Mesenchymal stem cell (in vitro differentiated cells and primary cell): Measurements from ENCODE around the gene MIOX.

Source experiments
- DNase-seq: peaks from one replicate; pipeline ENCODE4 v3.0.0-alpha.2; 2013
- H2AFZ ChIP-seq: one replicate; pipeline ENCODE4 v1.6.1; 2013; ENCODE audit warnings: low read depth, mild to moderate bottlenecking, control low read depth, inconsistent platforms, low read length, moderate library complexity
- H2AK5ac ChIP-seq: 2 replicates; pipeline ENCODE4 v1.6.1; 2013; ENCODE audit warnings: low read length, moderate library complexity, mild to moderate bottlenecking, inconsistent platforms; ENCODE audit not compliant: severe bottlenecking
- H2BK120ac ChIP-seq: one replicate; pipeline ENCODE4 v1.6.1; 2013; ENCODE audit warnings: low read depth, mild to moderate bottlenecking, inconsistent platforms, low read length, moderate library complexity
- H2BK12ac ChIP-seq, 2 experiments: one replicate each; pipeline ENCODE4 v1.6.1; 2013; ENCODE audit warnings: inconsistent platforms in 2 of 2, low read length in 2 of 2, mild to moderate bottlenecking in 2 of 2, moderate library complexity in 2 of 2, control low read depth in 1 of 2
- H2BK15ac ChIP-seq: one replicate; pipeline ENCODE4 v1.6.1; 2013; ENCODE audit warnings: mild to moderate bottlenecking, low read depth, inconsistent platforms; ENCODE audit not compliant: poor library complexity, severe bottlenecking
- H2BK5ac ChIP-seq: 2 replicates; pipeline ENCODE4 v1.6.1; 2013; ENCODE audit warnings: low read depth, mild to moderate bottlenecking, low read length, control low read depth, inconsistent platforms; ENCODE audit not compliant: poor library complexity, severe bottlenecking
- H3K14ac ChIP-seq, 2 experiments: one replicate each; pipeline ENCODE4 v1.6.1; 2013; ENCODE audit warnings: inconsistent platforms in 2 of 2, low read length in 2 of 2, control low read depth in 1 of 2, mild to moderate bottlenecking in 1 of 2, moderate library complexity in 1 of 2
- H3K18ac ChIP-seq, 2 experiments: one replicate each; pipeline ENCODE4 v1.6.1; 2013; ENCODE audit warnings: inconsistent platforms in 2 of 2, low read length in 2 of 2, control low read depth in 1 of 2, low read depth in 1 of 2, mild to moderate bottlenecking in 1 of 2
- H3K23ac ChIP-seq, 2 experiments: one replicate each; pipeline ENCODE4 v1.6.1; 2013; ENCODE audit warnings: inconsistent platforms in 2 of 2, low read length in 2 of 2, mild to moderate bottlenecking in 2 of 2, moderate library complexity in 2 of 2, control low read depth in 1 of 2
- H3K27ac ChIP-seq: 2 replicates; pipeline ENCODE4 v1.5.1; 2013; ENCODE audit warnings: mild to moderate bottlenecking, moderate library complexity, low read length, control low read depth, inconsistent platforms; ENCODE audit not compliant: poor library complexity, severe bottlenecking
- H3K27me3 ChIP-seq, 2 experiments: 2 replicates each; pipeline versions ENCODE4 v1.6.1 to v1.7.0; 2013; ENCODE audit warnings: low read length in 2 of 2, mild to moderate bottlenecking in 2 of 2, moderate library complexity in 2 of 2, control low read depth in 1 of 2, inconsistent platforms in 1 of 2; ENCODE audit not compliant: control insufficient read depth in 1 of 2, insufficient read depth in 1 of 2
- H3K36me3 ChIP-seq, 2 experiments: 2 replicates each; pipeline versions ENCODE4 v1.6.1 to v1.7.0; 2013; ENCODE audit warnings: low read length in 2 of 2, control low read depth in 1 of 2, inconsistent platforms in 1 of 2, low read depth in 1 of 2, mild to moderate bottlenecking in 1 of 2; ENCODE audit not compliant: insufficient read depth in 2 of 2, control insufficient read depth in 1 of 2
- H3K4ac ChIP-seq, 2 experiments: one replicate each; pipeline ENCODE4 v1.6.1; 2013; ENCODE audit warnings: inconsistent platforms in 2 of 2, low read length in 2 of 2, mild to moderate bottlenecking in 2 of 2, moderate library complexity in 2 of 2, control low read depth in 1 of 2, low read depth in 1 of 2
- H3K4me1 ChIP-seq: 2 replicates; pipeline ENCODE4 v1.6.1; 2013; ENCODE audit warnings: low read depth, low read length, control low read depth; ENCODE audit not compliant: control insufficient read depth, insufficient read depth
- H3K4me2 ChIP-seq: 2 replicates; pipeline ENCODE4 v1.6.1; 2013; ENCODE audit warnings: low read length, mild to moderate bottlenecking, inconsistent platforms; ENCODE audit not compliant: poor library complexity, severe bottlenecking
- H3K4me3 ChIP-seq, 2 experiments: 2 replicates each; pipeline versions ENCODE4 v1.5.1 to v1.7.0; 2013; ENCODE audit warnings: low read length in 2 of 2, mild to moderate bottlenecking in 2 of 2, control low read depth in 1 of 2, low read depth in 1 of 2; ENCODE audit not compliant: insufficient read depth in 1 of 2
- H3K79me1 ChIP-seq: replicated peaks from 2 replicates; pipeline ENCODE4 v1.6.1; 2013; ENCODE audit warnings: mild to moderate bottlenecking, control low read depth, low read length, inconsistent platforms; ENCODE audit not compliant: poor library complexity, severe bottlenecking
- H3K9ac ChIP-seq: 2 replicates; pipeline ENCODE4 v1.7.0; 2013; ENCODE audit warnings: mild to moderate bottlenecking, low read length, moderate library complexity
- H3K9me3 ChIP-seq: 2 replicates; pipeline ENCODE4 v1.7.0; 2013; ENCODE audit warnings: mild to moderate bottlenecking, low read length; ENCODE audit not compliant: control insufficient read depth
- H4K8ac ChIP-seq: one replicate; pipeline ENCODE4 v1.6.1; 2013; ENCODE audit warnings: inconsistent platforms, mild to moderate bottlenecking, low read length, moderate library complexity
- H4K91ac ChIP-seq: one replicate; pipeline ENCODE4 v1.6.1; 2013; ENCODE audit warnings: mild to moderate bottlenecking, low read length, inconsistent platforms
- WGBS: methylation state at CpG from one replicate; pipeline ENCODE4 v1.1.7; 2013; ENCODE audit warnings: mixed read lengths; 5-methylcytosine and 5-hydroxymethylcytosine counted together

The MIOX gene

GRCh38 chr22:50535113-50535512 lies 48.5 kb downstream of the MIOX start:
- DNase-seq, result no peak
- H3K79me1 ChIP-seq, result peaks cover 2% of the 10 kb centered on the region
- peaks cover 0 to 22% of the 10 kb centered on the region in 2 experiments for H3K27me3 ChIP-seq
- H3K4me2 ChIP-seq, result no peak overlapping the region
- H3K23ac ChIP-seq, result no peak overlapping the region
- H2AFZ ChIP-seq, result no peak overlapping the region
- no peak overlapping the region for H3K4me3 ChIP-seq
- no peak overlapping the region for H2BK120ac ChIP-seq
- H3K9me3 ChIP-seq, result no peaks in the 10 kb centered on the region
- H3K27ac ChIP-seq, result no peak overlapping the region
- H3K9ac ChIP-seq, result no peak overlapping the region
- H4K8ac ChIP-seq, result no peak overlapping the region
- peaks cover 0 to 3% of the 10 kb centered on the region in 2 experiments for H3K36me3 ChIP-seq
- H2BK12ac ChIP-seq, result peak overlapping the region in 1 of 2 experiments; percentile 63
- H4K91ac ChIP-seq, result no peak overlapping the region
- peaks cover 27% of the 10 kb centered on the region for H3K4me1 ChIP-seq
- H3K4ac ChIP-seq, result no peak overlapping the region
- H2BK15ac ChIP-seq, result no peak overlapping the region
- 97% methylated on average over 5 of the region's 8 CpGs for WGBS
- no peak overlapping the region for H2AK5ac ChIP-seq
- no peak overlapping the region for H3K14ac ChIP-seq
- no peak overlapping the region for H3K18ac ChIP-seq
- no peak overlapping the region for H2BK5ac ChIP-seq

GRCh38 chr22:50536226-50536625 lies 49.6 kb downstream of the MIOX start:
- no peak overlapping the region for H3K4me3 ChIP-seq
- peaks cover 0 to 12% of the 10 kb centered on the region in 2 experiments for H3K27me3 ChIP-seq
- peaks cover 15% of the 10 kb centered on the region for H3K4me1 ChIP-seq
- H2BK15ac ChIP-seq, result no peak overlapping the region
- H2AFZ ChIP-seq, result no peak overlapping the region
- H2BK5ac ChIP-seq, result no peak overlapping the region
- H2BK120ac ChIP-seq, result no peak overlapping the region
- no peak overlapping the region for H3K27ac ChIP-seq
- no peak for DNase-seq
- no peak overlapping the region for H3K14ac ChIP-seq
- no peak overlapping the region for H3K23ac ChIP-seq
- 96% methylated on average over 3 of the region's 3 CpGs for WGBS
- no peak overlapping the region for H2BK12ac ChIP-seq
- no peaks in the 10 kb centered on the region for H3K36me3 ChIP-seq
- no peak overlapping the region for H3K4ac ChIP-seq
- H3K79me1 ChIP-seq, result no peaks in the 10 kb centered on the region
- H2AK5ac ChIP-seq, result no peak overlapping the region
- no peak overlapping the region for H4K8ac ChIP-seq
- H3K9ac ChIP-seq, result no peak overlapping the region
- no peak overlapping the region for H3K18ac ChIP-seq
- no peak overlapping the region for H4K91ac ChIP-seq
- H3K4me2 ChIP-seq, result no peak overlapping the region
- H3K9me3 ChIP-seq, result no peaks in the 10 kb centered on the region

- H2BK12ac ChIP-seq, result peak overlapping the region; percentile 77
- H3K4me1 ChIP-seq, result peaks cover 5% of the 10 kb centered on the region
- no peaks in the 10 kb centered on the region for H3K79me1 ChIP-seq
- H3K36me3 ChIP-seq, result no peaks in the 10 kb centered on the region
- no peak overlapping the region for H3K4me3 ChIP-seq
- no peak overlapping the region for H3K4me2 ChIP-seq
- peak overlapping the region; percentile 95 for H3K9ac ChIP-seq
- H4K91ac ChIP-seq, result peak overlapping the region; percentile 52
- peak overlapping the region in 1 of 2 experiments; percentile 57 for H3K18ac ChIP-seq
- no peak overlapping the region for H2AFZ ChIP-seq
- no peak overlapping the region for H2BK5ac ChIP-seq
- H3K27ac ChIP-seq, result no peak overlapping the region
- H3K27me3 ChIP-seq, result peaks cover 0 to 5% of the 10 kb centered on the region in 2 experiments
- WGBS, result 94% methylated on average over 13 of the region's 13 CpGs
- no peak overlapping the region for H3K4ac ChIP-seq
- no peak overlapping the region for H2AK5ac ChIP-seq
- no peak overlapping the region for H3K14ac ChIP-seq
- no peak for DNase-seq
- no peak overlapping the region for H3K23ac ChIP-seq
- peak overlapping the region; percentile 57 for H2BK120ac ChIP-seq
- H4K8ac ChIP-seq, result no peak overlapping the region
- no peak overlapping the region for H2BK15ac ChIP-seq
- H3K9me3 ChIP-seq, result no peaks in the 10 kb centered on the region
Observed at GRCh38 chr22:50537765-50538164, 51.1 kb downstream of the MIOX start.
